IMR-90 (cell line): ENCODE measurements around the gene TBXT. TPM values are rescaled to one million over a fixed set of nuclear protein-coding genes. Genes with fewer than 3 reads are reported as not detected.
A peak's percentile ranks its signal among the peaks of the same experiment; 100 is the strongest.

Experiments
- ATAC-seq: fragments of 200-7000 bp; cut with Tn5 transposase; 2 replicates; pipeline ENCODE4 v1.9.1; 2020; ENCODE audit warnings: low read depth, mild to moderate bottlenecking, moderate library complexity
- BruUV-seq: library from RNA; stranded (reverse); fragments of 400-500 nt; replicated peaks from 2 replicates; lab custom pipeline; 2021; lab: Mats Ljungman, UMichigan
- CTCF ChIA-PET: fragments of 300-600 bp; formaldehyde crosslinking; extraction: SDS; loops from one replicate; lab custom pipeline; 2021; ENCODE audit warnings: antibody characterized with exemption; lab: Yijun Ruan, JAX
- POLR2A ChIA-PET: fragments of 300-600 bp; sonication (Branson Sonifier 250); formaldehyde crosslinking; loops from one replicate; lab custom pipeline; 2022; ENCODE audit warnings: antibody characterized with exemption; ENCODE audit not compliant: unreplicated experiment; lab: Charles Lee
- DNase-seq: peaks from one replicate; pipeline ENCODE4 v3.0.0; 2013
- H2AFZ ChIP-seq: replicated peaks from 2 replicates; pipeline ENCODE3; 2013; ENCODE audit warnings: low read length, mild to moderate bottlenecking; ENCODE audit not compliant: poor library complexity
- H2AK5ac ChIP-seq: 2 replicates; pipeline ENCODE4 v1.6.1; 2013; ENCODE audit warnings: low read depth, low read length, inconsistent platforms
- H2AK9ac ChIP-seq: replicated peaks from 2 replicates; pipeline ENCODE3; 2013; ENCODE audit warnings: mild to moderate bottlenecking, low read depth, low read length, moderate library complexity; ENCODE audit not compliant: poor library complexity
- H2BK120ac ChIP-seq: 2 replicates; pipeline ENCODE4 v1.6.1; 2013; ENCODE audit warnings: low read depth, low read length, inconsistent platforms
- H2BK15ac ChIP-seq: 3 replicates; pipeline ENCODE4 v1.6.1; 2013; ENCODE audit warnings: low read depth, low read length, inconsistent platforms
- H2BK20ac ChIP-seq: 2 replicates; pipeline ENCODE4 v1.6.1; 2013; ENCODE audit warnings: low read depth, mild to moderate bottlenecking, inconsistent platforms, low read length, moderate library complexity
- H2BK5ac ChIP-seq: 2 replicates; pipeline ENCODE4 v1.6.1; 2013; ENCODE audit warnings: mild to moderate bottlenecking, low read depth, low read length, inconsistent platforms; ENCODE audit not compliant: poor library complexity, severe bottlenecking
- H3K14ac ChIP-seq: replicated peaks from 2 replicates; pipeline ENCODE4 v1.6.1; 2013; ENCODE audit warnings: low read depth, low read length, inconsistent platforms
- H3K18ac ChIP-seq: 2 replicates; pipeline ENCODE4 v1.6.1; 2013; ENCODE audit warnings: low read depth, low read length, control low read depth
- H3K23ac ChIP-seq: 2 replicates; pipeline ENCODE4 v1.6.1; 2013; ENCODE audit warnings: low read depth, low read length, inconsistent platforms
- H3K27ac ChIP-seq: 2 replicates; pipeline ENCODE4 v1.5.1; 2013; ENCODE audit warnings: mild to moderate bottlenecking, control low read depth, low read length; ENCODE audit not compliant: insufficient read depth
- H3K27me3 ChIP-seq: 2 replicates; pipeline ENCODE4 v1.6.1; 2013; ENCODE audit warnings: low read length; ENCODE audit not compliant: control insufficient read depth, insufficient read depth
- H3K36me3 ChIP-seq: 2 replicates; pipeline ENCODE4 v1.6.1; 2013; ENCODE audit warnings: low read length, mixed read lengths; ENCODE audit not compliant: control insufficient read depth, insufficient read depth
- H3K4ac ChIP-seq: 2 replicates; pipeline ENCODE4 v1.6.1; 2013; ENCODE audit warnings: low read depth, low read length, inconsistent platforms
- H3K4me1 ChIP-seq: 2 replicates; pipeline ENCODE4 v1.6.1; 2013; ENCODE audit warnings: low read length, mixed read lengths; ENCODE audit not compliant: control insufficient read depth, insufficient read depth
- H3K4me2 ChIP-seq: 2 replicates; pipeline ENCODE4 v1.6.1; 2013; ENCODE audit warnings: low read depth, mild to moderate bottlenecking, control low read depth, low read length, moderate library complexity
- H3K4me3 ChIP-seq: 2 replicates; pipeline ENCODE4 v1.5.1; 2013; ENCODE audit warnings: low read depth, mild to moderate bottlenecking, control low read depth, low read length, moderate library complexity; ENCODE audit not compliant: insufficient read depth
- H3K56ac ChIP-seq: 2 replicates; pipeline ENCODE4 v1.6.1; 2013; ENCODE audit warnings: low read length, inconsistent platforms; ENCODE audit not compliant: insufficient read depth; ENCODE audit errors: extremely low read depth
- H3K79me1 ChIP-seq, 2 experiments: 2 replicates each; pipeline ENCODE4 v1.6.1; 2013; ENCODE audit warnings: low read length in 2 of 2, inconsistent platforms in 1 of 2, low read depth in 1 of 2
- H3K9ac ChIP-seq: 2 replicates; pipeline ENCODE4 v1.6.1; 2013; ENCODE audit warnings: low read depth, low read length, control low read depth
- H3K9me1 ChIP-seq: 2 replicates; pipeline ENCODE4 v1.6.1; 2013; ENCODE audit warnings: low read length, inconsistent platforms; ENCODE audit not compliant: insufficient read depth
- H3K9me3 ChIP-seq: 2 replicates; pipeline ENCODE4 v1.6.1; 2013; ENCODE audit warnings: low read length; ENCODE audit not compliant: control insufficient read depth, insufficient read depth
- H4K20me1 ChIP-seq: 2 replicates; pipeline ENCODE4 v1.6.1; 2013; ENCODE audit warnings: low read length, inconsistent platforms; ENCODE audit not compliant: insufficient read depth
- H4K5ac ChIP-seq: 2 replicates; pipeline ENCODE4 v1.6.1; 2013; ENCODE audit warnings: mild to moderate bottlenecking, low read depth, low read length, control low read depth
- H4K8ac ChIP-seq, 2 experiments: 2 replicates each; pipeline ENCODE4 v1.6.1; 2013; ENCODE audit warnings: low read depth in 2 of 2, low read length in 2 of 2, control low read depth in 1 of 2, inconsistent platforms in 1 of 2
- H4K91ac ChIP-seq: 2 replicates; pipeline ENCODE4 v1.6.1; 2013; ENCODE audit warnings: low read depth, low read length, inconsistent platforms; ENCODE audit not compliant: insufficient read depth
- MAZ ChIP-seq: IDR thresholded peaks from 2 replicates; pipeline ENCODE4 v1.6.1; 2012; ENCODE audit warnings: low read depth, mild to moderate bottlenecking, low read length, improper control_type of control experiment, moderate library complexity, borderline replicate concordance
- RAD21 ChIP-seq: IDR thresholded peaks from 2 replicates; pipeline ENCODE4 v1.6.1; 2012; ENCODE audit warnings: low read length, improper control_type of control experiment
- WGBS, 2 experiments: methylation state at CpG; one replicate each; pipeline versions ENCODE4 v1.1.5 to v1.1.7; 2013; ENCODE audit warnings: missing lambda C conversion rate in 2 of 2; ENCODE audit not compliant: insufficient read length in 1 of 2; ENCODE audit errors: extremely low coverage in 2 of 2; 5-methylcytosine and 5-hydroxymethylcytosine counted together
- dilution Hi-C: fragments of 300-500 bp; cut with HindIII; formaldehyde crosslinking; loops from one replicate; pipeline ENCODE4 v1.14.3; 2018; ENCODE audit warnings: low sequenced_read_pairs; ENCODE audit not compliant: unreplicated experiment
- in situ Hi-C: fragments of 300-500 bp; cut with MboI; formaldehyde crosslinking; loops from 3 replicates; pipeline ENCODE4 v1.14.3; 2019; ENCODE audit warnings: low sequenced_read_pairs, inconsistent platforms, mixed read lengths
- intact Hi-C: fragments of 100-400 bp; cut with micrococcal nuclease; formaldehyde crosslinking; loops from 2 replicates; pipeline ENCODE4 v1.10.0; 2022
- polyA plus RNA-seq, 3 experiments: library from polyadenylated mRNA; depleted of rRNA; stranded (reverse); fragments of >200 nt; gene quantifications; 2 replicates each; pipeline ENCODE4 v1.2.3, GENCODE V29; 2012; ENCODE audit warnings: low replicate concordance in 1 of 3
- total RNA-seq: library from RNA; depleted of rRNA; stranded (reverse); fragments of >200 nt; gene quantifications from 2 replicates; pipeline ENCODE4 v1.2.3, GENCODE V29; 2012

Gene TBXT
- total and polyA plus RNA-seq, 2 of the 4 experiments (the other 2 are of a cell fraction) = not detected

- Histone ChIP-seq H3K18ac (no peak overlapping the region), H2BK15ac (no peak overlapping the region), H3K4me1 (no peaks in the 10 kb centered on the region), H2AK5ac (no peak overlapping the region), H3K9me3 (no peaks in the 10 kb centered on the region), H3K79me1 (no peaks in the 10 kb centered on the region), H4K5ac (no peak overlapping the region), H4K8ac (no peak overlapping the region), H2AFZ (no peak overlapping the region), H2BK5ac (no peak overlapping the region), H3K36me3 (no peaks in the 10 kb centered on the region), H2BK20ac (no peak overlapping the region), H3K4ac (no peak overlapping the region), H4K91ac (no peak overlapping the region), H2AK9ac (no peak overlapping the region), H3K56ac (no peak overlapping the region), H3K23ac (no peak overlapping the region), H3K27ac (no peak overlapping the region), H4K20me1 (no peaks in the 10 kb centered on the region), H3K14ac (no peak overlapping the region), H3K9me1 (no peaks in the 10 kb centered on the region), H3K4me3 (no peak overlapping the region), H3K4me2 (no peak overlapping the region), H3K27me3 (peaks cover 3% of the 10 kb centered on the region; the same call in 1 of the 2 replicates), H3K9ac (no peak overlapping the region), H2BK120ac (no peak overlapping the region)
- dilution Hi-C loops = no loop called here
- in situ Hi-C loops = no loop called here
- DNase-seq (peak; percentile 9), ATAC-seq (no peak)
- no CpG with 5 or more reads among the region's 7 CpGs for WGBS, 2 experiments
- CTCF ChIA-PET = interaction anchor here (0.7 to 0.9 kb wide), 2 partner anchors 10 to 105 kb away, joined by 3 read pairs; no protein-coding TSS in a partner anchor
- TF ChIP-seq RAD21 (peak; percentile 25; the same call in 1 of the 2 replicates), MAZ (no peak)
- no TSS peak for BruUV-seq
- POLR2A ChIA-PET = no interaction called here
- intact Hi-C loops = loop anchor here (1.0 kb wide), 1 partner anchor 243 kb away; no protein-coding TSS in a partner anchor
Observed at GRCh38 chr6:166156942-166157341, 10.7 kb downstream of the TBXT start.
